Right lobe of liver (tissue), 4 donors: Measurements from ENCODE around the gene HSPH1.

Experiments
- CTCF ChIP-seq, 4 donors: fragments of 200-600 bp in 3 of 4; fragments of 450-650 bp in 1 of 4; IDR thresholded peaks; one replicate each; pipeline versions ENCODE4 v1.5.1 to v1.8.0; 2016 to 2022; ENCODE audit warnings: antibody characterized with exemption in 4 of 4, mild to moderate bottlenecking in 2 of 4
- POLR2A ChIP-seq: fragments of 450-650 bp; IDR thresholded peaks from one replicate; pipeline ENCODE4 v1.6.1; 2017; ENCODE audit warnings: antibody characterized with exemption, mild to moderate bottlenecking
- donor health status: DM: no; HTN: no; CAD: no.
- donor health status: DM: no; HTN: no; CAD: no.
- donor health status: DM: no; HTN: yes; CAD: no.

GRCh38 chr13:31090961-31091624 is 70.6 kb downstream of the HSPH1 start:
- TF ChIP-seq CTCF (IDR thresholded peaks at IDR 0.05): no peak
- TF ChIP-seq POLR2A: no peak
